AG04449 (cell line): Measurements from ENCODE around the gene TOM1.

Source experiments
- CTCF ChIA-PET: fragments of 350-600 bp; formaldehyde crosslinking; extraction: SDS; loops from one replicate; lab custom pipeline; 2021; ENCODE audit warnings: antibody characterized with exemption; lab: Yijun Ruan, JAX
- POLR2A ChIA-PET: fragments of 400-600, 350-600 bp; formaldehyde crosslinking; extraction: SDS; loops from one replicate; lab custom pipeline; 2020; ENCODE audit warnings: antibody characterized with exemption, inconsistent platforms; lab: Yijun Ruan, JAX
- DNase-seq: peaks from one replicate; pipeline ENCODE4 v3.0.0-alpha.2; 2010; ENCODE audit warnings: low read depth, low spot score
- H3K4me3 ChIP-seq: 2 replicates; pipeline ENCODE4 v1.5.1; 2011; ENCODE audit warnings: low read depth, mild to moderate bottlenecking, control low read depth, low read length
- TF ChIP-seq, protein P1 (sequence below): IDR thresholded peaks from one replicate; pipeline ENCODE4 v1.5.1; 2011; ENCODE audit warnings: mild to moderate bottlenecking, moderate library complexity, low read length, control low read depth, inconsistent platforms; ENCODE audit not compliant: insufficient read depth; ENCODE audit errors: missing control alignments

The TOM1 gene

DNA sequence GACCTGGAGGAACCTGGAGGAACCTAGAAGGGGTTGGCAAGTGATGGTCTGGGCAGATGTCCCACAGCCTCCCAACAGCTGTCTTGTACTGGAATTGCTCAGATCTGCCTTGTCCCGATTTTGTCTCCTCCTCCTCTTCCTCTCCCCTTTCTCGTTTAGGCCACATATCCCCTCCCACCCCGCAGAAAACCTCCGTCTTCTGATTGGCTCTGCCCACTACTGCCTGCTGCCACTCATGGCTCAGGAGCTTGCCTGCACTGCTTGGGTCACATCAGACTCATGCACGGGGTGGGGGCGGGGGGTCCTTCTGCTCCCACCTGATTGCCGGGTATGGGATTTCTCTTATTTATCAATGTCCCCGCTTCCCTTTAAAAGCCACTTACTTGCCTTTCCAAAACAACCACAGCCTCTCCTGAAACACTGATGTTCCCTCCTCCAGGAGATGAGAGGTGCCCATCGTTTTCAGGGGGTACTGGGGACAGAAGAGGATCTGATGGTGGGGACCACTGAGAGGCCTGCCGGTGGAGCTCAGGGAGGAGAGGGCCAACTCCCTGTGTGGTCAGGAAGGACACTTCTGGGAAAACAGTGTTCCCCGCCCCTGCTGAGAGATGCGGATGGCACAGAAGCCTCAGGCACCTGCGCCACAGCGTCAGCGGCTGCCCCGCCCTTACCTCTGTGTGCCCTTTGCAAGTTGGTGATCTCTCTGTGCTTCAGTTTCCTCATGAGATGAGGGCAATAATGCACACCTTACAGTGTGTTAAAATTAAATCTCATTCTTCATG lies 14.7 kb downstream of the TOM1 start:
- ChIA-PET CTCF (interaction anchor here (0.9 to 1.0 kb wide), 2 partner anchors 16 to 37 kb away, joined by 3 read pairs; no protein-coding TSS in a partner anchor), POLR2A (interaction anchor here (0.8 kb wide), 1 partner anchor 15 kb away, joined by 3 read pairs; the partner anchor contains the start of gene TOM1)
- TF ChIP-seq, protein P1, sequence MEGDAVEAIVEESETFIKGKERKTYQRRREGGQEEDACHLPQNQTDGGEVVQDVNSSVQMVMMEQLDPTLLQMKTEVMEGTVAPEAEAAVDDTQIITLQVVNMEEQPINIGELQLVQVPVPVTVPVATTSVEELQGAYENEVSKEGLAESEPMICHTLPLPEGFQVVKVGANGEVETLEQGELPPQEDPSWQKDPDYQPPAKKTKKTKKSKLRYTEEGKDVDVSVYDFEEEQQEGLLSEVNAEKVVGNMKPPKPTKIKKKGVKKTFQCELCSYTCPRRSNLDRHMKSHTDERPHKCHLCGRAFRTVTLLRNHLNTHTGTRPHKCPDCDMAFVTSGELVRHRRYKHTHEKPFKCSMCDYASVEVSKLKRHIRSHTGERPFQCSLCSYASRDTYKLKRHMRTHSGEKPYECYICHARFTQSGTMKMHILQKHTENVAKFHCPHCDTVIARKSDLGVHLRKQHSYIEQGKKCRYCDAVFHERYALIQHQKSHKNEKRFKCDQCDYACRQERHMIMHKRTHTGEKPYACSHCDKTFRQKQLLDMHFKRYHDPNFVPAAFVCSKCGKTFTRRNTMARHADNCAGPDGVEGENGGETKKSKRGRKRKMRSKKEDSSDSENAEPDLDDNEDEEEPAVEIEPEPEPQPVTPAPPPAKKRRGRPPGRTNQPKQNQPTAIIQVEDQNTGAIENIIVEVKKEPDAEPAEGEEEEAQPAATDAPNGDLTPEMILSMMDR = no peak
- DNase-seq = no peak
- H3K4me3 ChIP-seq = no peak overlapping the region

DNA sequence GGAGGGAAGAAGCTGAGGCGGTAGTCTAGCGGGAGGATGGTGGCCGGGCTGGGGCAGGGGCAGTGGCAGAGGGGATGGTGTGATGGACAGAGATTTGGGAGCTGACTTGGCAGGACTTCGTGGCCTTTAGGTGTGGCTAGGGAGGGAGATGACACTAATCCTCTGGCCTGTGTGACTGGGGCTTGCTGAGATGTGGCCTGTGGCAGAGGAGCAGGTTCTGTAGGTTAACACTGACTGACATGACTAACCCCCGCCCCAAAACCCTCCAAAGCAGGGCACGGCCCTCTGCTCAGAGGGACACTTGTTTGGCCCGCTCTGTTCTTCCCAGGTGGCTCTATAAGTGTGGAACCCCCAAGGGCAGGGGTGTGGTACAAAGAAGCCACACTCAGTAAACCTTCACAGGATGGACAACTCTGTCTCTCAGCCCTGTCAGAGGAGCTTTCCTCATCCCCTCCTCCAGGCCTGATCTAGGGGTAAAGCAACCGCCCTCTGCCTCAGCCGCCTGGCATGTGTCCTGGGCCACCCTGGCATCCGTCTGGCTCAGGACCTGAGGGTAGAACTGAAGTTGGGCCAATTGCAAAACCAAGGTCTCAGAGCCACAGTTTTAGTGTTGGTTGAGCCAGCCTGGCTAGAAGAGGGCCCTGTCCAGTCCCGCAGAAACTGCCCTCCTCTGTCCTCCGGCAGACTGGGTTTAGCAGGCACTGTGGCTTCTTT lies 15.6 kb downstream of the TOM1 start:
- ChIA-PET POLR2A (no interaction called here), CTCF (no interaction called here)
- TF ChIP-seq, protein P1 = no peak
- H3K4me3 ChIP-seq = no peak overlapping the region
- no peak for DNase-seq

DNA sequence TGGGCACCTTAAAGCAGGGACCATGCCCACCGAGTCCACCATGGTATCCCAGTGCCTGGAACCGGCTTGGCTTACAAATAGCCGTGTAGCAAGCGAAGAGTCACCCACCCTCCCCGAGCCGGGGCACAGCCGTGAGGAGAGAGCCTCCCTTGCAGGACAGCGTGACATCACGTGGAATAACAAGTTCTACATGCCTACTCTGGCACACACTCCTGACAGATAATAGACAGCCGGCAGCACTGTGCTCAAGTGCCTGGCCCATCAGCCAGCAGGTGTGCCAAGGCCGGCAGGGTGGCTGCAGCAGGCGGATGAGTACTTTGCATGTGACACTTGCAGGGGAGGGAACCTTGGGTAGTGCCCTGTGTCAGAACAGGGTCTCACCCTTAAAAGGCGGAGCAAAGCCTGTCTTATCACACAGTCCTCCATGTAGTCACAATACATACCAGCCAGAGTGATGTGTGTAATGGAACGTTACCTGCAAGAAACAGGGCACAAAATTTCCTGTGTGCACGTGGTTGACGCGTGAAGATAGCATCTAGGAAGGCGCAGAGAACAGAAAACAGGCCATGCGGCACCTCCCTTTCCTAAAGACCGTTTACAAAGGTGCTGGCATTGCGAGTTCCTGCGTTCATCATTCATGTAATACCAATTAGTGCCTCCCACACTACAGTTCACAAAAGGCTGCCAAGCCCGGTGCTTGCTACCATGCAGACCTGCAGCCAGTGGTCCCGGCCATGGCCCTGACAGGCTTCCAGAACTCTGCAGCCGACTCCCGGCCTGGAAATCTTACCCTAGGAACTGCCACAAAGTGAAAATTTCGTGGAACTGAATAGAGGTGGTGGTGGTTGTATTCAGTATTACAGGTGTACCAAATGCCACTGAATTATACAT lies 16.4 kb downstream of the TOM1 start:
- no peak for DNase-seq
- ChIA-PET POLR2A (no interaction called here), CTCF (no interaction called here)
- no peak overlapping the region for H3K4me3 ChIP-seq
- TF ChIP-seq, protein P1 = no peak

DNA sequence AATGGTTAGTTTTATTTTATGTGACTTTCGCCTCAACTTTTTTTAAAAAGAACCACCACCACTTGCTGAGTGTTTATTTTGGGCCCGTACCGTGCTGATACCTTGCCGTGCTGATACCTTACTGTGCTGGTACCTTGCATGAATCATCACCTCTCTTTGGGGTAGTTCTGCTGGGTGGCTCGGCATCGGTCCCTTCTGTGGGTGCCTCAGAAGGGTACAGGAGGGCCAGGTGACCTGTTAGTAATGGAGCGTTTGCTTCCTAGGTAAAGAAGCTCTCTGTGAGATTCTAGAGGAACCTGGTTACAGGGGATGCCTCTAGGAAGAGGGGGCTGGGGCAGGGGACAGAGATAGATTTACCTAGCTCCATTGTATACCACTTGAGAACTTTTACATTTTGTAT lies 17.1 kb downstream of the TOM1 start:
- TF ChIP-seq, protein P1 = no peak
- H3K4me3 ChIP-seq = no peak overlapping the region

DNA sequence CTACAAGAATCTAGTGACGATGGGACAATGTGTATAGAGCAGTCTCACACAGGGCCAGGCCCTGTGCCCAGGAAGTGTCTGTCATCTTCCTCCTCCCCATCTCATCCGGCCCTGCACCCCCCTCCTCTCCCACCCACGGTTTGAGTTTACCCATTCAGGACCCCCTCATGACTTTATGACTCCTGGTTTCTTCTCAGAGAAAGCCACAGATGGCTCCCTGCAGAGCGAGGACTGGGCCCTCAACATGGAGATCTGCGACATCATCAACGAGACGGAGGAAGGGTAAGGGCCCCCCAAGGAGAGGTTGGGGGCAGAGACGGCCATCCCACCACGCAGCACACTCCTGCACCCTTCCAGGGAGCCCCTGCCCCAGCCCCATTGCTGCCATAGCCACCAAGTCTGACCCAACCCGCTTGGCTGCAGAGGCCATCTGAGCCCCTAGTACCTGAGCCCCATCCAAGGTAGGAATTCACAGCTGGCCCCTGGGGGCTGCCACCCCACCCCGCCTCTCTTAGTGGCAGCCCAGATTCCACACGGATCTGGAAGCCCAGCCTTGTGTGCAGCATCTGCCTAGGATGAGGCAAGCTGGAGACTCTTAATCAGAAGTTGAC lies 18.1 kb downstream of the TOM1 start:
- ChIA-PET CTCF (no interaction called here), POLR2A (no interaction called here)
- no peak for DNase-seq
- TF ChIP-seq, protein P1 = no peak
- H3K4me3 ChIP-seq = no peak overlapping the region

More for the DNA sequence above, 17.1 kb downstream of the TOM1 start:
- CTCF ChIA-PET = no interaction called here
- POLR2A ChIA-PET = no interaction called here
- DNase-seq = no peak
